ENCODE results near the gene NRARP. TPM values are rescaled to one million over a fixed set of nuclear protein-coding genes. Genes with fewer than 3 reads are reported as not detected.
A peak's percentile ranks its signal among the peaks of the same experiment; 100 is the strongest.

The NRARP gene
- total RNA-seq, 1 donor from 2014 or later = 0.55 TPM

DNA sequence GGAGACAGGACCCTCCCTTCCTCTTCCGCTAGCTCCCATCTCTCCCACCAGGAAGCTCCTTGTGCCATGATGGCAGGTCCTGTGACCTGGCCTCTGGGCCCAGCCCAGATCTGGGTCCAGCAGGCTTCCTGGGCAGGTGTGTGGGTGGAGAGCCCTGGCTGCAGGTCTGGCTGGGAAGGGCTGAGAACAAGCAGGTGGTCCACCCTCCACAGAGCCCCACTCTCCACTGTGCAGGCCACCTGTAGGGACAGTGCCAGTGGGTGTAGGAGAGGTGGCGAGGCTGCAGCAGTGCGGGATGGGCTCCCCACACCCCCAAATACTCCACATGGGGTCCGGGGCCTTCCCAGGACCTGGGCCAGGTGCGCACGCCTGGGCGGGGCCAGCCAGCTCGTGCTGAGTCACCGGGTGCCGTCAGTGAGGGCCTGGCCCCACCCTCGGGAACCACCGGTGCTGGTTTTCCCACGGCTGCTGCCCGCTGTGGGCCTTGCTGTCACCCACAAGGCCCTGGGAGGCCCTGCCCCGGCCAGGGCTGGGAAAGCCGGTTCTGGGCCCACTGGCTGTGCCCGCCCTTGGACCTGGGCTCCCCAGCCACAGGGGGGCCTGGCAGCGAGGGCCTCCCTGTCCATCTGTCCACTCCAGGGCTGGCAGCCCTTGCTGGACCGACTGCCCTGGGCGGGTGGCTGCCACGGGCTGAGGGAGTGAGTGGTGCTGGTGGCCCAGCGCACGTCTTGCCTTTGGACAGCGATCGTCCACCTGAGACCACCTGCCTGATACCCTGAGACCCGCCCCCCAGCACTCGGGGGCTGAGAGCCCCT lies 9.3 kb upstream of the NRARP start:
- peak; percentile 52 for DNase-seq (ENCODE audit: low read depth)

DNA sequence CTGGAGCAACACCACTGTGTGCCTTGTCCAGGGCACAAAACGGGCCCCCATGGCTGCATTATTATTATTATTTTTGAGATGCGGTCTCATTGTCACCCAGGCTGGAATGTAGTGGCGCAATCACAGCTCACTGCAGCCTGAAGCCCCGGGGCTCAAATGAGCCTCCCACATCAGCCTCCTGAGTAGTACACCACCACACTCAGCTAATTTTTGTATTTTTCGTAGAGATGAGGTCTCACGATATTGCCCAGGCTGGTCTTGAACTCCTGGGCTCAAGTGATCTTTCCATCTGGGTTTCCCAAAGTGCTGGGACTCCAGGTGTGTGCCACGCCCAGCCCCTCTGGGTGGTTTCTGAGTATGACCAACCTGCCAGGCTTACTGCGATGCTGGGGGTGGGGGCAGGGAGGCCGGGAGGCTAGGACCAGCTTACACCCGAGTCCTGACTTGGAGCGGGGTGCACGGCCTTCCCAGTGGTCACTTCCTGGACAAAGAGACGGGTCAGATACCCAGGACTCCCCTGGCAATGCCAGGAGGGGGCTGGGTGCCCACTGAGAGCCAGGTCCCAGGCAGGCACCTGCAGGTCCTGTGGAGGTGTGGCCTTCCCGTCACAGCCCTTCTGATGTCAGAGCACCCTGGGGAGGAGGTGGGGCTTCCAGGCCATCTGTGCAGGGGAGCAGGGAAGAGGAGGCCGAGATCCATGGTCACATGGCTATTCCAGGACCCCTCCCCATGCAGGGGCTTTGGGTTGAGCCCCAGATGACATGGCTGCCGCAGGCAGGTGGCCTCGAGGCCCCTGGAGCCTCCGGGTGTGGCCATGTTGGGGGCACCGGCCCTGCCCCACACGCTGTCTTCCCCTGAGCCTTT lies 8.3 kb upstream of the NRARP start:
- DNase-seq (ENCODE audit: low read depth) = no peak

DNA sequence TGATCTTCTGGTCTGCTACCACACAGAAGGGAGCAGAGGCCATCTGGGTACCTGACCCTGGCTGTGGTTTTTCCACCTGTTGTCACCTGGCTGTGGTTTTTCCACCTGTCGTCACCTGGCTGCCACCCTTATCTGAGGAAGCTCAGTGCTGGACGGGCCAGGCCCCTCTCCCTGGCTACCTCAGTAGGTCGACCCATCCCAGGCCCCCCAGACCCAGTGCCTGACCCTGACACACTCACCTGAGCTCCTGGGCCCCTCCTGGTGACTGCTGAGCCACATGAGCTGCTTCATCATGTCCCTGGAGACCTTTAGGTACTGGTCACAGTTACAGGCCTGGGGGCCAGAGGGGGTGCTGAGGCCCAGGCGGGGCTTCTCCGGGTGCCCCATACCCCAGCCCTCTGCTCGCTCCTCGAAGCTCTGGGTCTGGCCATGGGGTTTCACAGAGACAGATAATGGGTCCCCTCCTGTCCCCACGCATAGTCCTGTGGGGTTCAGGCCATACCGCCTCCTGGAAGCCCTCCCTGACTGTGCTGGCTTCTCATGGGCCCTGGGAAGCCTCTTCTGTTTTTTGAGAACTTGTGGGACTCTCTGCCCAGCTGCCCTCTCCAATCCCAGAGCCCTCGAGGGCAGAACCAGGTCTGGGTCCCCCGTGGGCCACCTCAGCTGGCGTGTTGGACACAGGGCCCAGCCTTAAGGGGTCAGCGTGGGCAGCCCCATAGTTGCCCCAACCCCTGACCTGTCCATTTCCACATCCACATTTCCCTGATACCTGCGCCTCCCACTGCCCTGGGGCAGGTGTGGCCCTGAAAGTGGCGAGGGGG lies 7.5 kb upstream of the NRARP start:
- DNase-seq (ENCODE audit: low read depth) = no peak

DNA sequence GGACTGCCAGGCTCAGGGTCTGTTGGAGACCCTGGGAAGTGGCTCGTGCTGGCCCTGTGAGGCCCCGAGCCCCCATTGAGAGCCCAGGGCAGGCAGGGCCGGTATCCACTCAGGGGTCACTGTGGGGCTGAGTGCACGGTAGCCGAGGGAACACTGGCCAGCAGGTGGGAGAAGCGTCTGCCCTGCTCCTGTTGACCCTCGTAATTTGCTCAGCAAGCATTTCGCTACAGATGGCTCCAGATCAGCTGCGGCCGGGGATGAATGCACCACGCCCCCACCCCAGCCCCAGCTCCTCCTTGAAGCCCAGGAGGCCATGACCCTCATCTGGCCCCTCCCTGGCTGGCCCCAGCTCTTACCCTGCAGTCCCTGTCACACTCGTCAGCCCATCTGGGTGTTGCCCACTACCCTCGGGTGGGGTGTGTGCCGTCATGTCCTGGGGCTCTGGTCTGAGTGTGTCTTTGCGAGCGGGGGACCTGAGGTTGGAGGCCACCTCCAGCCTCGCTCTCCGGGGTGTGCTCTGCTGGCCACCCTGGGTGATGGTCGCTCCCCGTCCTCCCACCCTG lies 6.1 kb upstream of the NRARP start:
- no peak for DNase-seq (ENCODE audit: low read depth)

DNA sequence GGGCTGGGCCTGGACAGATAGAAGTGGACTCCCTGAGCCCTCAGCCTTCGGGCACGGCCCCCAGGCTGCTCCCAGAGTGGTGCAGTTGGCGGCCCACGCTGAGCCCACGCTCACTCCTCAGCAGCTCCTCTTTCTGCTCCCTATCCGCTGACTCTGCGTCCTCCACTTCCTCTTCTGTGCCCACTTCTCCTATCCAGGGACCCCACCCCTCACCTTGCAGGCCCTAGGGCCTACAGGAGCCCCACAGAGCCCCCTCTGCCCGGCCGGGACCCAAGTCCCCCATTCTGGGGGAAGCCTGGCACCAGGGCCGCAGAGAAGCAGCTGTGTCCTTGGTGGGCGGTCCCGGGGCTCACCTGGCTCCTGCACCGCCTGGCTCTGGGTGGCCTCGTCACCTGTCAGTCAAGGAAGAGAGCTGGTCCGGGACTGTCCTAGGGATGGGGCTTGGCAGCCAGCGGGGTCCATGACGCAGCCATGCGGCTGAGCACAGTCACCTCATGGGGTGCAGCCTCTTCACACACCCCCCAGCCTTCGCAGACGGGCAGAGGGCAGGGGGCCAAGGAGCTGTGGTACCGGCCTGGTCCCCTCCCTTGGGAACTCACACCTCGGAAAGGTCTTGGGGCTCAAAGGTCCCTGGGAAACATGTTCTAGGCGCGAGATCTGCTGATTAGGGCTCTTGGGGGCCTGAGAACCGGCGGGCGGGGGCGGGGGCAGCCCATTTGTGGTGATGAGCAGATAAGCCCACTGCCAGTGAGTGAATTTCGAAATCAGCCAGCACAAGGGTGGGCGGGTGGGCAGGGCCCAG lies 5.4 kb upstream of the NRARP start:
- no peak for DNase-seq (ENCODE audit: low read depth)

DNA sequence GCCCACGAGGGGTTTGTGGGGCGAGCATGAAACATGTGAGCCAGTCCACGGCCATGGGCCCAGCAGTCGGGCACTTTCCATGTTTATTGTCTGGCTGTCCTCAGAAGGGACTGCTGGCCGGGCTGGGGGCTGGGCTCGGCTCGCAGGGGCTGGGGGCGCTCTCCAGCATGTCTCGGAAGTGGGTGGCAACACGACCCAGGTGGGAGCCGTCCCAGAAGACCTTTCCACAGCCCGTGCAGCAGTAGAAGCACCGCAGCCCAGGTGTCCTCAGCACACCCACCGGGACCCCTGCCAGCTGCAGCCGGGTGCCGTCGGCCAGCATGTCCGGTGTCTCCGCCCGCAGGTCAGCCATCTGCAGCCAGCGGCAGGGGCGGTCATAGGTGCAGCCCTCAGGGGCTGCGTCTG lies 4.8 kb upstream of the NRARP start:
- DNase-seq (ENCODE audit: low read depth) = no peak

DNA sequence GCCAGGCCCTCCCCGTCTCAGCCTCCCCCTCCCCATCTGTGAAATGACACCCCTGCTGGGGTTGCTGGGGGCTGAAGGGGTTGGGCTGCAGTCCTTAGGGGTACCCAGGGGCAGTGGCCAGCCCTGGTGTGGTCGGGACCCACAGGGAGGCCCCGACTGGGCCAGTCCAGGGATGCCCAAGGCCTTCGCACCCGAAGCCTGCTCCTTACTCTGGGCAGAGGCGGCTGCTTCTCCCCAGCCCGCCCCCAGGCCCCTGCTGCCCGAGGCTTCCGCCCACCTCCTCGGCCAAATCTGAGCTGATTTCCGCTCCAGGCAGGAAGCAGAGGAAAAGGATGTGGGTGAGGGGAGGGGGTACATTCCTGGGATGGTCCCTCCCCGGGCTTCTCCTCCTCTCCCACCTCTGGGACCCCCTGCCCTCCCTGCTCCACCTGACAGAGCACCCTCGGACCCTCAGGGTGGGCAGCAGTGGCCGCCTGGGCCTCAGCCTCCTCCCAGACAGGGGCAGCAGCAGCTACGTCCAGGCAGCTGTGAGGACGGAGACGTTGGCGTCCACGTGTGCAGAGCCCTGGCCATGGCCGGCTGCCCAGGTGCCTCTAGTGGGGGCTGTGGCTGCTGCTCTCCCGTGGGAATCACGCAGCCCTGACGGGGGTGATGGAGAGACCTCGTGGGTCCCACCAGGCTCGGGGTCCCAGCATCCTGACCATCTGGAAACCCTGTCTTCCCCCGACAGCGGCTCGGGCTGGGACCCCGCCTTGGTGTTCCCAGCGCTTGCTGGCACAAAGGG lies 4.2 kb upstream of the NRARP start:
- no peak for DNase-seq (ENCODE audit: low read depth)

DNA sequence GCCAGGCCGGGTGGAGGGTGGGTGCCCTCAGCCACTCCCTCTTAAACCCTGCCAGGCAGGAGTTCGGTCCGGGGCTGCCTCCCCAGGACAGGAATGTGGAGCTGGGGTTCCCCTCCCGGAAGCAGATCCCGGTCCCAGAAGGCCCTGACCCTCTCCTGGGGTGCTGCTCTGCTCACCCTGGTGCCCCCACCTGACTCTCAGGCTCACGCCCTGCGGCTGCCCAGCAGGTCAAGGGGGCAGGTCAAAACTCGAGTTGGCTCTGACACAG lies 3.7 kb upstream of the NRARP start:
- DNase-seq (ENCODE audit: low read depth) = no peak

DNA sequence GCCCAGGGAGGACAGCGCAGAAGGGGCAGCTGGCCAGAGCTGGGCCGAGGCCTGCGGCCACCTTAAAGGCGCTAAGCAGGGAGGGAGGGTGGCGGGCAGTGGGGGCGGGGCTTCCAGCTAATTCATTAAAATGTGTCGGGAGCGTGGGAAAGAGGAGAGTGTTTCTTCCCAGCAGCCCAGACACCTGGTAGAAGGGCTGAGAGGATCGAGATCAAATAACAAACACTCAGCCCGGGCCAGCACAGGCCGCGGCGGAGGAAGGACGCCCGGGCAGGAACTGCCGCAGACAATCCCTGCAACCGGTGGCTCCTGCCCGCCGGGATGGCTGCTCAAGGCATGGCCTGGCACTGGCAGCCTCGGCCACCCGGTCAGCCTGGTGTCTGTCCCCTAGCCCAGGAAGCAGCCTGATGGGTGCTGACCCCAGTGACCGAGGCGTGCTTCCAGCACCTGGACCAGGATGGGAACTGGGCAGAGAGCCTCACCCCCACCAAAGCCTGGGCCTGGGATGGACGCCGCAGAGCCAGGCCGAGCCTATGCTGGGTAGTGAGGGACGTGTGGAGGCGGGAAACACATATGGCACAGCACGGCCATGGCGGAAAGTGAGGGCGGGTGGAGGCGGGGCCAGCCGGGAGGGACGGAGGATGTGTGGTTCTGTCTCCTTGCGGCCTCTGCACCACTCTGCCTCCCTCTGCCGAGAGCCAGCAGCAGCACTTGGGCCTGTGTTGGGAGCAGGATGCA lies 3.2 kb upstream of the NRARP start:
- DNase-seq (ENCODE audit: low read depth) = peak; percentile 38

DNA sequence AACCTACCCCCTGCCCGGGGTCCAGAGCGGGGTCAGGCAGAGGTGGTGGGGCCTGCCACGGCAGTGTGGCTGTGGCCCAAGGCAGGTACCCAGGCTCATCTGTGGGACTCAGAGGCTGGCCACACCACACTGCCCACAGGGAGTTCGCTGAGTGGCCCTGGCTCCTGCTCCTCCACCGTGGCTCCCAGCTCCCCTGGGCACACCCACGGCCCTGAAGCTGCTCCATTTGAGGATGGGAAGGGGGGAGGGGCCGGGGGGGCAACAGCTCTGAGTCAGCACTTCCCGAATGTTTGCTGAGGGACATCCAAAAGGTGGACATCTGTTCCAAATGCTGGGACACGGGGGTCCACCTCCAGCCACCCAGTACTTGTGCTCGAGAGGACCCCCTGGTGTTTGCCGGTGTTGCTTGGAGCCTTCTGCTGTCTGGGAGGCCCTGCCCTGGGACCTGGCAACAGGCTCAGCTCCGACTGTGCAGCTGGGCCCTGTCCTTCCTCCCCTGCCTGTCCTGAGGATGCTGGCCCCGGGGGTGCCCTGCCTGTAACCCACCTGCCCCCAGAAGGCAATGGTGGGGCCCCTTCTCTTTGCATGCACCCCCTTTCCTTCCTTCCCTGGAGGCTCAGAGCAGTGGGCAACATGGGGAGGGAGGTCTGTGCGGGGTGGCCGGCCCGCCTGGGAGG lies 2.5 kb upstream of the NRARP start:
- no peak for DNase-seq (ENCODE audit: low read depth)

DNA sequence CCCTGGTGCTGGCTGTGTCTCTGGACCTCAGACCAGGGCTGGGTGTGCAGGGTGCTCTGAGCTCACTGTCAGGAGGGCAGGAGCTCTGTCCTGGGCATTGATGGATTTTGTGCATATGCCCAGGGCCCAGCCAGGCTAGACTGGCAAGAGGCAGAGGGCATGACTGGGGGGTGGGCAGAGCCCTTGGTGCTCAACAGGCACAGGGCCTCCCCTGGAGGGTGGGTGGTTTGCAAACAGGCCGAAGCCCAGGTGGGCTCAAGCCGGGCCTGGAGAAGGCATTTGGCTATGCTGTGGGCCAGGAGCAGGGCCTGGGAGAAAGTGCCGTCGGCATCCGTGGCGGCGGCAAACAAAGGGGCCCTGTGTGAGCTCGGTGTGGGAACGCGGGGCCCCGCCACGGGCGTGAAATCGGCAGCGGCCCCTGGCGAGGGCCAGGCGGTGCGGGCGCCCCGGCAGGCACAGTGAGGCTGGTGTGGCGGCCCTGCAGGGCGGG lies 1.9 kb upstream of the NRARP start:
- no peak for DNase-seq (ENCODE audit: low read depth)

DNA sequence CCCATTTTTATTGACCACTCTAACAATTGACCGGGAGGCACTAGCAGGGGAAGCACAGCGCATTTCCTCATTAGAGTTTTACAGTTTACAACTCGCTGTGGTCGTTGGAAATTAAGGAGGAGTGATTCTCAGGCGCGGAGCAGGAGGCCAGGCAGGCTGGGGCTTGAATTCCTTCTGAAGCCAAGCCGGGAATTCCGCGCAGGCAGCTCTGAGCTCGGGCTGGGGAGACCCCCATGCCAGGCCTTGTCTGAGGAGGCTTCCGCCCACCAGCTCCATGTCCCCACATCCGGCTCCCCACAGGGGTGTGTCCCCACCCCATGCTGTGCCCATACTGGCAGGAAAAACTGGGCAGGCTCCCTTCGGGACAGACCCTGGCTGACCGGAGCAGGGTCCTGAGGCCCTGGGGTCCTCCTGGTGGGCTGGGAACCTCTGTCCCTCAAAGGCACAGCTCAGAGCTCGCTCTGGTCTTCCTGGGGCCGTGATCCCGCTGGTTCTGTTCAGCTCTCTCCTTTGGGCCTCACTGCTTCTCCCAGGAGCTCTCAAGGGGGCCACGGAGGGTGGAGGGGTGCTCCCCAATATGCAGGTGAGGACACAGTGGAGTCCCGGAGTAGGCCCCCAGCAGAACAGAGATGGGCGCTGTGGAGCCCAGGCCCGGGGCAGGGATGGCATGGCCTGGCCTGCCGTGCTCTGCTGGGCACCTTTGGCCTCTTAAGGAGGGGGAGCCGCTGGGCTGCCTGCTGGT lies 1.3 kb upstream of the NRARP start:
- no peak for DNase-seq (ENCODE audit: low read depth)

DNA sequence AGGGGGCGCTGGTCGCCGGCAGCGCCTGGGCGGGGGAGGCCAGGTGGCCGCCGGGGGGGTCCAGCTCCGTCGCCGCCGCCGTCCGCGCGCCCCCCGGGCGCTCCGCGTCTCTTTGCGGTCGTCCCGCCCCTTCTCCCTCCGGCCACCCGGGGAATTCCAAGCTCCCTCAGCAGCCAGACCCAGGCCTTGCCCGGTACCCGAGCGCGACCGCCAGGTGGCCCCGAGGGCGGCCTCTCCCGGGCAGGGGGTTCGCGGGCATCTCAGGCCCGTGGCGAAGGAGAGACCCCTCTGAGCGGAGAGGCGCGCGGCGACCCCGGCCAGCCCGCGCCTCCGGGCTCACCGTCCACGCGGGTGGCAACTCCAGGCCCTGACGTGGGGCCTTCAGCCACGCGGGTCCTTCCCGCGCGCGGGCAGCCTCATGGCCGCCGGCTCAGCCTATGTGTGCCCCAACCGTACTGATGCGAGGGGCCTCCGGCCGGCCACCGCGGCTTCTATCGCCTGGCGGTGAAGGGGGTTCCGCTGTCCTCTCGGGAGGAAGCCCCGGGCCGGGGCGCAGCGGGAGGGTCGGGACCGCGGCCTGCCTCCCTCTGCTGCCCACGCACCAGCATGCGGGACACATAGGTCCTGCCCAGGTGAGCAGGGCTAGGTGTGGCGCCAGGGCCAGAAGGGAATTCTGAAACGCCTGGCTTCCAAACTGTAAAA lies 529 bp upstream of the NRARP start:
- DNase-seq (ENCODE audit: low read depth) = peak; percentile 28

DNA sequence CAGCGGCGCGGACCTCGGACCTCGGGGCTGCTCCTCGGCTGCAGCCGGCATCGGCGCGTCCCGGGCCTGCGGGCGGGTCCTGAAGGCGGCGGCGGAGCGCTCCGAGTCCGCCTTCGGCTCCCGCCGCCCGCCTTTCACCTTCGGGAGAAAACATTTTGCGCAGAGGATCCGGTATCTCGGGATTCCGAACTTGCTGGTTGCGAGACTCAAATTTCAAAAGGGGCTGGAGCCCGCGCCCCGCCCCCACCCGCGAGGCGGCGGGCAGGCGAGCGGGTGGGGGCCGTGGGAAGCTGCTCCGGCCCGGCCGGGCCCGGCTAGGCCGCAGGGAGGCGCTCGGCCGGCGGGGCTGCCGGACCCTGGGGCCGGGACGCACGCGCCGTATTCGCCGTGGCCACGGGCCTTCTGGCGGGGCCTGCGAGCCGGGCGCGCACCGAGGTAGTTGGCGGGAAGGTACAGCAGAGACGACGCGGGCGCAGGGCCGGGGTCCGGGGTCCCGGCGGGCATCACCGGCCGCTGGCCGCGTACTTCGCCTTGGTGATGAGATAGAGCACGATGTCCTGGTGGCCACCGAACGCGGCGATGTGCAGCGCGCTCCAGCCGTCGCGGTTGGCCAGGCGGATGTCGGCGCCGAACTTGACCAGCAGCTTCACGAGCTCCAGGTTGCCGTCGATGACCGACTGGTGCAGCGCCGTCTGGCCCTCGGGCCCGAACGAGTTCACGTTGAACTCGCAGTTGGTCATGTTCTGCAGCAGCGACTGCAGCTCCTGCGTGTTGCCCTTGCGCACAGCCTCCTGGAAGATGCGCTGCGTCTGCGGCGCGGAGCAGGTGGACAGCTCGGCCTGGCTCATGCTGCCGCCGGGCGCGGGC lies 757 bp downstream of the NRARP start:
- no peak for DNase-seq (ENCODE audit: low read depth)

DNA sequence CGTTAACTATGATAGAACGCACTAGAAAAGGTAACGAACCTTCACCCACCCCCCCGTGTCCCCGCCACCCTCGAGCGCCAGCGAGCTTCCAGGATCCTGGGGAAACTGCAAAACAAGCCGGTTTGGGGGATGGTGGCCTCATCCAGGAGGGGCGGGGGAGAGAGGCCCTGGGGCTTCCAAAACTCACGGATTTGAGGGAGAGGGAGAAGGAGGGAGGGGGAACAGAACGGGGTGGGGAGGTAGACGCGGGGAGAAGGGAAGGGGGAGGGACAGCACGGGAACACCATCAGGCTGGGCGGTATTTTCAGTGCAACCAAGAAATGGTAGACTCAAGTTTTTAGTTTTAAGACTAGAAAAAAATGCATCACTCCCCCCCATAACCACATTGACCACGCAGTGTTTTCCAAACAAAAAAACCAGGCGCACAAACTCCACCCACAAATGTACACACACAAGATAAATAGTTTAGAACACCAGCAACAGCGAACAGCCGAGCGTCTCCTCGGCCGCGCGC lies 1.4 kb downstream of the NRARP start:
- DNase-seq (ENCODE audit: low read depth) = no peak

DNA sequence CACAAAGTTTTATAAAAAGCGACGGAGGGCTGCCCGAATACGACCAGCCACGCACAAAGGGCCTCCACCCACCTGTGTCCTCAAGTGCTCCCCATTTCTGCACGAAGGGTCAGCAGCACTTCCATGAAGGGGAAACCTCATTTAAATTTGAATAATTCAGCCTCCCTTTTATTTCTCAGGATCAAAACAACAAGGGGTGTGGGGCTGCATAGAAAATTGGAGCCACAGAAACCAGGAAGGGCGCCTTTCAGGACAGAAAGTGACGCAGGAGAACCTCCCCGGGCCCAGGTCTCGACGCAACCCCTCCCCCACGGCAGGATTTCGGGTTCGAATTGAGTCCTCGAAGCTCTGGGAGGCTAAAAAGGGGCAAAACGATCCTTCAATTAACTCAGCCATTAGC lies 2.1 kb downstream of the NRARP start:
- peak; percentile 12 for DNase-seq (ENCODE audit: low read depth)

DNA sequence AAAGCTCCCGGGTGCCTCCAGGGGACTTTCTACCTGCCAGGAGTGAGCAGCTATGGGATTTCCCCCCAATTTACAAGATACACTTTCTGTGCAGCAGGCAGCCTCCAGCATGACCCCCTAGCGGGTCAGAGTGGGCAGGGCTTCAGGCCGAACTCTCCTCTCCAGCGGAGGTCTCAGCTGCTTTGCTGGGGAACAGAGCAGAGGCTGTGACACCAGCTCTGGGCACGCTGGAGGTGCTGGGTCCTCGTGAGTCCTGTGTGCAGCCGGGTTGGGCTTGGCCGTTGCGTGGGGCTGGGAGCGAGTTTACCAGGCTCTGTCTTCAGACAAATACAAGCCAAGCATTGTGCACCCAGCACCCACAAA lies 2.9 kb downstream of the NRARP start:
- no peak for DNase-seq (ENCODE audit: low read depth)
